Natural killer cell (primary cell): Measurements from ENCODE around the gene DNAI1. TPM values are rescaled to one million over a fixed set of nuclear protein-coding genes. Genes with fewer than 3 reads are reported as not detected.
A peak's percentile ranks its signal among the peaks of the same experiment; 100 is the strongest.

Source experiments
- ATAC-seq, 3 donors: fragments of 150-1000 bp in 2 of 3; fragments of 200-7000 bp in 1 of 3; cut with Tn5 transposase; 1 replicate in 1 of 3; 2 replicates in 2 of 3; pipeline ENCODE4 v1.10.0; 2021; ENCODE audit warnings: mild to moderate bottlenecking in 2 of 3, moderate library complexity in 2 of 3
- DNase-seq, 2 donors: peaks; one replicate each; pipeline versions ENCODE4 v3.0.0 to v3.0.0-alpha.2; 2013 to 2021; ENCODE audit warnings: mixed read lengths in 1 of 2
- H3K27ac ChIP-seq: one replicate; pipeline ENCODE4 v1.5.1; 2013; ENCODE audit warnings: mild to moderate bottlenecking, low read length
- H3K27me3 ChIP-seq: one replicate; pipeline ENCODE4 v1.6.1; 2013; ENCODE audit warnings: low read length; ENCODE audit not compliant: control insufficient read depth, insufficient read depth
- H3K36me3 ChIP-seq: one replicate; pipeline ENCODE4 v1.6.1; 2013; ENCODE audit warnings: low read length; ENCODE audit not compliant: control insufficient read depth, insufficient read depth
- H3K4me1 ChIP-seq: one replicate; pipeline ENCODE4 v1.6.1; 2013; ENCODE audit warnings: low read length; ENCODE audit not compliant: control insufficient read depth, insufficient read depth
- H3K4me3 ChIP-seq: one replicate; pipeline ENCODE4 v1.5.1; 2013; ENCODE audit warnings: low read length
- H3K9me3 ChIP-seq: one replicate; pipeline ENCODE4 v1.6.1; 2013; ENCODE audit warnings: low read length; ENCODE audit not compliant: control insufficient read depth, insufficient read depth
- H3K27ac Mint-ChIP-seq, 2 donors: one replicate each; pipeline ENCODE4 v1.8.0; 2022; ENCODE audit warnings: mild to moderate bottlenecking in 2 of 2, mixed read lengths in 2 of 2, moderate library complexity in 1 of 2
- H3K27me3 Mint-ChIP-seq, 2 donors: one replicate each; pipeline ENCODE4 v1.8.0; 2022; ENCODE audit warnings: low read depth in 2 of 2, mixed read lengths in 2 of 2
- H3K36me3 Mint-ChIP-seq: one replicate; pipeline ENCODE4 v1.8.0; 2022; ENCODE audit warnings: mixed read lengths
- H3K4me1 Mint-ChIP-seq, 2 donors: one replicate each; pipeline ENCODE4 v1.8.0; 2022; ENCODE audit warnings: mixed read lengths in 2 of 2
- H3K4me3 Mint-ChIP-seq: one replicate; pipeline ENCODE4 v1.8.0; 2022; ENCODE audit warnings: mild to moderate bottlenecking, moderate library complexity, mixed read lengths
- H3K9me3 Mint-ChIP-seq, 2 donors: one replicate each; pipeline ENCODE4 v1.8.0; 2022; ENCODE audit warnings: mixed read lengths in 2 of 2
- WGBS: methylation state at CpG from one replicate; pipeline ENCODE4 v1.1.7; 2013; ENCODE audit warnings: missing lambda C conversion rate; ENCODE audit not compliant: insufficient coverage; 5-methylcytosine and 5-hydroxymethylcytosine counted together
- intact Hi-C: fragments of 100-400 bp; cut with micrococcal nuclease; formaldehyde crosslinking; loops from one replicate; pipeline ENCODE4 v1.14.2; 2022
- total RNA-seq, 4 donors: library from RNA; stranded (reverse); fragments of 120-200 nt in 1 of 4; gene quantifications; one replicate each; pipeline versions ENCODE4 v1.2.3 to v1.2.4, GENCODE V29; 2013 to 2022
- TF ChIP-seq, protein P1 (sequence below): fragments of 200-600 bp; IDR thresholded peaks from one replicate; pipeline ENCODE4 v1.8.0; 2022; ENCODE audit warnings: antibody characterized with exemption

The DNAI1 gene
- total RNA-seq, 3 donors from 2014 or later (not counting 1 experiment from before 2014, with no cell fraction given) = not detected

- Histone ChIP-seq H3K36me3 (no peaks in the 10 kb centered on the region), H3K9me3 (no peaks in the 10 kb centered on the region), H3K4me1 (no peaks in the 10 kb centered on the region), H3K27ac (no peak overlapping the region), H3K4me3 (no peak overlapping the region), H3K27me3 (no peaks in the 10 kb centered on the region)
- Mint-ChIP-seq H3K27me3 (no peaks in the 10 kb centered on the region), H3K36me3 (no peaks in the 10 kb centered on the region), H3K27ac (no peak overlapping the region), H3K9me3 (no peaks in the 10 kb centered on the region), H3K4me1 (peaks cover 0 to 4% of the 10 kb centered on the region in 2 donors), H3K4me3 (no peak overlapping the region)
- DNase-seq (peak in 1 of 2 donors; percentile 33), ATAC-seq (no peak)
- TF ChIP-seq, protein P1, sequence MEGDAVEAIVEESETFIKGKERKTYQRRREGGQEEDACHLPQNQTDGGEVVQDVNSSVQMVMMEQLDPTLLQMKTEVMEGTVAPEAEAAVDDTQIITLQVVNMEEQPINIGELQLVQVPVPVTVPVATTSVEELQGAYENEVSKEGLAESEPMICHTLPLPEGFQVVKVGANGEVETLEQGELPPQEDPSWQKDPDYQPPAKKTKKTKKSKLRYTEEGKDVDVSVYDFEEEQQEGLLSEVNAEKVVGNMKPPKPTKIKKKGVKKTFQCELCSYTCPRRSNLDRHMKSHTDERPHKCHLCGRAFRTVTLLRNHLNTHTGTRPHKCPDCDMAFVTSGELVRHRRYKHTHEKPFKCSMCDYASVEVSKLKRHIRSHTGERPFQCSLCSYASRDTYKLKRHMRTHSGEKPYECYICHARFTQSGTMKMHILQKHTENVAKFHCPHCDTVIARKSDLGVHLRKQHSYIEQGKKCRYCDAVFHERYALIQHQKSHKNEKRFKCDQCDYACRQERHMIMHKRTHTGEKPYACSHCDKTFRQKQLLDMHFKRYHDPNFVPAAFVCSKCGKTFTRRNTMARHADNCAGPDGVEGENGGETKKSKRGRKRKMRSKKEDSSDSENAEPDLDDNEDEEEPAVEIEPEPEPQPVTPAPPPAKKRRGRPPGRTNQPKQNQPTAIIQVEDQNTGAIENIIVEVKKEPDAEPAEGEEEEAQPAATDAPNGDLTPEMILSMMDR = no peak
- intact Hi-C loops = no loop called here
- 8% methylated on average over 4 of the region's 6 CpGs for WGBS
Observed at GRCh38 chr9:34413231-34413852, 45.3 kb upstream of the DNAI1 start.

GRCh38 chr9:34417734-34418133 is 40.9 kb upstream of the DNAI1 start:
- Histone ChIP-seq H3K36me3 (no peaks in the 10 kb centered on the region), H3K9me3 (no peaks in the 10 kb centered on the region), H3K27ac (no peak overlapping the region), H3K4me1 (no peaks in the 10 kb centered on the region), H3K27me3 (no peaks in the 10 kb centered on the region), H3K4me3 (no peak overlapping the region)
- H3K27ac Mint-ChIP-seq = no peak overlapping the region
- TF ChIP-seq, protein P1 = no peak
- intact Hi-C loops = no loop called here
- H3K27me3 Mint-ChIP-seq = no peaks in the 10 kb centered on the region
- no peaks in the 10 kb centered on the region for H3K9me3 Mint-ChIP-seq
- H3K4me3 Mint-ChIP-seq = no peak overlapping the region
- ATAC-seq (no peak), DNase-seq (no peak)
- WGBS = 94% methylated on average over 3 of the region's 3 CpGs
- H3K36me3 Mint-ChIP-seq = no peaks in the 10 kb centered on the region
- H3K4me1 Mint-ChIP-seq = no peaks in the 10 kb centered on the region

- no peaks in the 10 kb centered on the region for H3K27me3 ChIP-seq
- Mint-ChIP-seq H3K4me3 (no peak overlapping the region), H3K27ac (no peak overlapping the region), H3K4me1 (no peaks in the 10 kb centered on the region), H3K9me3 (no peaks in the 10 kb centered on the region), H3K27me3 (no peaks in the 10 kb centered on the region), H3K36me3 (no peaks in the 10 kb centered on the region)
- no peaks in the 10 kb centered on the region for H3K9me3 ChIP-seq
- no peaks in the 10 kb centered on the region for H3K4me1 ChIP-seq
- WGBS = 95% methylated on average over 4 of the region's 4 CpGs
- H3K4me3 ChIP-seq = no peak overlapping the region
- no peak for DNase-seq
- H3K36me3 ChIP-seq = no peaks in the 10 kb centered on the region
- intact Hi-C loops = no loop called here
- no peak for ATAC-seq
- H3K27ac ChIP-seq = no peak overlapping the region
- TF ChIP-seq, protein P1 = no peak
Observed at GRCh38 chr9:34419716-34420504, 38.7 kb upstream of the DNAI1 start.
